Stimulated activated CD8-positive, alpha-beta memory T cell treated with anti-CD3 and anti-CD28 coated beads, Interleukin-4, amount 100 ng/mL, for 48 hours (primary cell): ENCODE data around the gene XCL2.

Source experiments
- DNase-seq: peaks from one replicate; pipeline ENCODE4 v3.0.0-alpha.2; 2020

XCL2 gene

GRCh38 chr1:168512864-168513595 is 30.8 kb downstream of the XCL2 start:
- DNase-seq: peak; percentile 39

DNA sequence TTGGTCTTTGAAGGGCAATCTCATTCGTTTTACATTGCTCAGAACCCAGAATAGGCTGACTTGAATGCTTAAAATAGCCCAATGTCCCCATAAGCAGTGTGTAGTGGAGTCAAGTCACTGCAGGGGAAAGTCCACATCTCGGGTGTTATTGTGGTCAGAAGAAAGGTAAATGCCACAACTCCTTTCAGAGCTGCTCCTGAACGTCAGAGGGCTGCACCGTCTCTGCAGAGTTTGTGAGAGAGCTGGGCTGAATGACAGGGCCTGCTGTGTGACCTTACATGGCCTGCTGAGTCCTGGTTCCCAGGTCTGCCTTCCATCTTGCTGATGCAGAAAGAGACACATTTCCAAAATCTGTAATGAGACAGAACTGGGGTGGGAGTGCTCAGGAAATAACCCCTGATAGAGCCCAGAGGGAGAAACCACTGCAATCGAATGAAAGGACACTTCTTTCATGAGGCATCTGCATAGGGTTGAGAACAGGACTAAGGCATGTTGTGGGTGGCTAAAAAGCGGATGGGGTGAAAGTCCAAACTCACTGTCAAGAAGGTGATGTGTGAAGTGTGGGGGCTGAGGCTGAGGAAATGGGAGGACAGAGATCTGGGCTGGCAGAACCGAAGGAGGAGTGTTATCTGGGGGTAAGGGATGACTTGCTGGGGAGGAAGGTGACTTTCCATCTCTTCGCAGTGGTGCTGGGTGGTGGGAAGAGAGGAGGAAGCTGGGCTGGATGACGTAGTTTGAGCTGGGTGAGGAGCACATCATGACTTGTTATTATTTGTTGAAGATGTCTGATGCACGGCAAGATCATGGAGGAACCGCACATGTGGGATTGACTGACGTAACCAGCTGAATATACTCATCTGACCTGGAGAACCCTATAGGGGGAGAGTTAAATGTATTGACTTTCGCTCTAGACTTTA is 33.7 kb downstream of the XCL2 start:
- DNase-seq: peak; percentile 45

GRCh38 chr1:168509210-168509609 is 34.6 kb downstream of the XCL2 start:
- DNase-seq: no peak

- no peak for DNase-seq
Measured at GRCh38 chr1:168507828-168508227, 36.0 kb downstream of the XCL2 start.

GRCh38 chr1:168507231-168507630 is 36.6 kb downstream of the XCL2 start:
- DNase-seq: no peak

GRCh38 chr1:168506204-168506819 is 37.5 kb downstream of the XCL2 start:
- DNase-seq: no peak

DNA sequence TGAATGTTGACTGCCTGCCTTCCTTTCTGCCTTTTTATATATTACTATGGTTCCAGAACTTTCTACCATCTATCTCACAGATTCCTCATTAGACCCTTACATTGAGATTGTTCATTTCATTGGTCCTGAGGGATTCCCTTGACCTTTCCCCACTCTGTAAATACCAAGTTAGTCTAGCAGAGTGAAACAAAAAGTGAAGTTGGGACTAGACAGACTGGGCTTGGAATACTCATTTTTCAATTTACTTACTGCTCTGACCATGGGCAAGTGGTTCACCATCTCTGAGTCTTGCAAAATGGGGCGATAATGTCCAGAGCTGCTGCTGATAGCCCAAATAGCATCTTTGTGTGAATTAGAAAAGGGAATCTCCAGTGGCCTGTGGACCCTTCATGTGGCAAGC is 38.8 kb downstream of the XCL2 start:
- no peak for DNase-seq

DNA sequence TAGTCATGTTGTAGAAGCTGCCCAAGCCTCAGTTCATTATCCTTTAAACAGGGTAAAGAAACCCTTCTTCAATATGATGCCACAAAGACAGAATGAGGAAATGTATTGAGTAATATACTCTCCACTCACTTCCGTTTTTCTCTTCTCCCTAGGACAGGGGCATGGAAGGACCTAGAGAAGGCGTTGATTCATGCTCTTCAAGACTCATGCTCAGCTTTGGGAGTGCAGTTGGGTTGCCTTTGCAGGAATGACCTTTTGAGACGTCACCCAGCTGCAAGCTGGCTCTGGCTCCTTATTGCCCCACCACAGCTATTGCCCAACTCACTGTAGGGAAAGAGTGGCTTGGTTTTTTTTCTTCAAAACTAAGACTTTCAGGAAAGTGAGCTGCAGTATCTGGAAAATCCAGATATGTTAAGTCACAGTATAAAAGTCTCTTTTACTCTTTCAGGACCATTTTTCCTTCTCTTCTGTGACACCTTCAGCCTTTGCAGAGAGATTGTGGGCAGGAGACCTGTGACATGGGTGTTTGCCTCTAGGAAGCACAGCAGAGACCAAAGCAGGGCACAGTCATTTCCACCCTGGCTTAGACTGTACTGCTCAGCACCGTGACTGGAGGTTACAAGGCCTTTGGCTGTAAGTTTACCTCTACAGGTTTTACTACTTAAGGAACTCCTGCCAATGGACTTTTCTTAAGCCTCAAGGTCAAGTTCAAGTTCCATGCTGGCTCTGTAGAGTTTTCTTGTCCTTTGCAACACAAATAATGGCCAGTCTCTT is 39.5 kb downstream of the XCL2 start:
- DNase-seq: peak; percentile 37

- DNase-seq: no peak
Measured at GRCh38 chr1:168499688-168500049, 44.1 kb downstream of the XCL2 start.

DNA sequence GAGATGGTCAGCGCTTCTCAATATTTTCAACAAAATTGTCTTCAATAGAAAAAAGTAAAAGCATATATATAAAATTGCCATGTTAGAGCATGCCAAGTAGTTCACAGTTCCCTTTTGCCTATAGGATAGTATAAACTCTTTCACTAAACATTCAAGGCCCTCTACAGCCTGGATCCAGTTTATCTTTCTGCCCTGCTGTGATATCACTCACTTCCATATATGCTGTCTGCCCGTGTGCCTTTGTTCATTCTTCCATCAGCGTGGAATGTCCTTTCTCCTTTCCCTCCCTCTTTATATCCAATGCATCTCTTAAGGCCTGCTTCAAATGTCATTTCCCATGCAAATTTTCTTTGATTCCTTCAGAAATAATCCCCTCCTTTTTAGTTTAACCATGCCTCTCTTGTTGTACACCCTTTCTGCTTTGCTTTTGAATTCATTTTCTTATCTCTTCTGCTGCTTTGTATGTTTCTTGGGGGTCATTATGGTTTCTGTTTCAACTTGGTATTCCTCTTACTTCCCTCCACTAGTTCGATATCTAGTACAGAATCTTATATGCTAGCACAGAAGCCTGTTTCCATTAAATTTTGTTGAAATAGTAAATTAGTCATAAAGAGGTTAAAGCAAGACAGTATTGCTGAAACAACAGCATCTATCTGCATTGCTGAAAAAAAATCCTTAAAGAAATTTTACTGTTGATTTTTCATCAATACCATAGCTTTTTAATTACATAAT is 44.7 kb downstream of the XCL2 start:
- no peak for DNase-seq

GRCh38 chr1:168498159-168498631 is 45.6 kb downstream of the XCL2 start:
- no peak for DNase-seq

DNA sequence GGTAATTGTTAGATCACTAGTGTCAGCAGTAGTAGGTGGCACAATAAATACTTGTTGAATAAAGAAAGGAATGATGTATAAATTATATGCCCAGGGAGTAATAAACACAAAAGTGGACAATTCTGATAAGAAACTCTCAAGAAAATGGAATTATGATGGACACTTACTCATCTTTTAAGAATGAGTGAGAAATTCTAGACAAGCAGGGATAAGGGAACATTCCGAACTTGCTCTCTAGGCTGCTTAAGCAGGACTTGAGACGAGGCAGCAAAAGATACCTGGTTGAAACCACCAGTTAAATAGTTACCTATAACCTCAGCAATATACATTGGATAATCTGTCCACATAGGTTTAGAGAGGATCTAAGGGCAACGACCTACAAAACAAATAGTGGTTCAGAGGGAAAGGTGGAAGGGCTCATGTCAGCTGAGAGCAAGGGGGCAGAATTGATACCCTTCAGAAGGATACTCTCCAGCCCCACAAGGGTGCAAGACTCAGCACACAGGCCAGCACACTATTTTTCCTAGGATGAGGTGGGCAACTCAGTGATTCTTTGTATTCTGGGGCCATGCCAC is 46.3 kb downstream of the XCL2 start:
- DNase-seq: no peak

DNA sequence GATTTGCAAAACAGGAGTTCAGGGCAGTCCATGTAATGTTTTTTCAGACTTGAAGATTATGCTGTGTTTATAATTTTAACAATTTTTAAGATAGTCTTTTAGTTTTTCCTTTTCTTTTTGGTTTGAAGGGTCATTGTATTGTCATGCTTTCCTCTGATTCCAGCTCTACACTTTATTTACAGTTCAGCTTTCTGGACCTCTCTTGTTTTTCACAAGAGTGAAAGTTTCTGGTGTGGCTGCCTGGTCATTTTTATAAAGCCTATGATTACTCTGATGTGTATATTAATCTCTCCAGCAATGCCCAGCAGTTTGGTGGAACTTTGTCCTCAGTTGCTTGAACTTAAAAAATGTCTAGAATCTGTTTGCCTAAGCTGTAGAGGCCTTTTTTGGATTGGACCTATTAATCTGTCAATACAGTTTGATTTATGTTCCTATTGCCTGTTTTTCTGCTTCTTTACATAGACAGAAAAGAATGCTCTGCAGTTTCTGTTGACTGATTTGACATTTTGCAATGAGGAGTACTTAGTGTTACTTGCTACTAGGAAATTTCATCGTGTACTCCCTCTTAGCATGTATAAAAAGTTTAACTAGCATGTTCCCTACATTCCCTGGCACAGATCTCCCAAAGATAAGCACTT is 52.2 kb downstream of the XCL2 start:
- DNase-seq: no peak
